Epithelial cell of prostate (primary cell): ENCODE data around the gene SNAP47.

Experiments used
- DNase-seq: peaks from one replicate; pipeline ENCODE4 v3.0.0-alpha.2; 2011; ENCODE audit warnings: low read depth, low spot score
- H3K27ac ChIP-seq: fragments of 450-650 bp; 2 replicates; pipeline ENCODE4 v1.5.1; 2017; ENCODE audit warnings: mild to moderate bottlenecking

The SNAP47 gene

DNA sequence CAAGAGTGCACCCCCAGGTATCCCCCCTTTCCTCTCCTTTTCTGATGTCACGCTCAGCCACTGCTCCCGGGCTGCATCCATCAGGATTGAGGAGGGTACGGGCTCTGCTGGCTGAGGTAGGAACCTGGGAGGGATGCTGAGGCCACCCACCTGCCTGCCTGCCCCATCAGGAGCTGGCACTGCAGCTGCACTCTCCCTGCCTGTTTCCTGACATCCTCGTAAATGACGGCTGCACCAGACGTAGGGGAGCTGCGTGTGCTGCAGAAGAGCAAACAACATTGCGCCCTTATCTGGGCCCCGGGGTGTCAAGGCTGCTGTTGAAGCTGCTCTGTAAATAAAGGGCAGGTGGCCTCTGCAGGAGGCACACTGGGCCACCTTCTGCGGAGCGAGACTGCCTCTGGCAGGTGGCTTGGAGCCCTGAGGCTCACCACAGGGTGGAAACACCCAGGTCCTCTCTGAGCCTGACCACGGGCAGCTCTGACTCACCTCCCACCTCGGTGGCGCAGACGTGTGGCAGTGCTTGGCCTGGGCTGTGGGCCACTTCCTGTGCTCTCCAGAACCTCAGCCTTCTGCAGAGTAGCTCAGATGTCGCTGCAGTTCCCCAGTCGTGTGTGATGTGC lies 30.9 kb downstream of the SNAP47 start:
- no peak for DNase-seq
- H3K27ac ChIP-seq = no peak overlapping the region

DNA sequence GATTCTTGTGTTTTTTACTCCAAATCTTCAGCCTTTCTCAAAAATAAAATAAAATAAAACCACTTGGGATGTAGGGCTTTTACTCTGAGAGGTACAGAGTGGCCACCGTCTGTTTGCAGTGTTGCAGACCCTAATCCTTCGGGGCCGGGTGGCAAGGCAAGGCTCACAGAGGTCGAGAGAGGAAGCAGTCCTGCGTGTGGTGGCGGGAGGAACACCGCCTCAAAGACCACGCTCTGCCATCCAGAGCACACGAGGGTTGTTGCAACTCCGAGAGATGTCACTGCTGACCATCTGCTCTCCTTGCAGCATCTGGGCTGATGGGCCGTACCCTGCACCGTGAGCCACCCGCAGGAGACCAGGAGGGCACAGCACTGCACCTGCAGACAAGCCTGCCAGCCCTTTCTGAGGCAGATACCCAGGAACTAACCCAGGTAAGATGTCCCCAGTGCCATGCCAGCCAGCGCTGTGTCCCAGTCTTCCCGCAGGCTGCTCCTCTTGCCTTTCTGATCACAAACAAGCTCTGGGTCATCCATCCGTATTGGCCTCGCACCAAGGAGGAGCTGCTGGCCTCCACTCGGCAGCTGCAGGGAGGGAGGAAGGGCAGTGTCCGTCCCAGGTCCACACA lies 31.5 kb downstream of the SNAP47 start:
- no peak for DNase-seq
- H3K27ac ChIP-seq = no peak overlapping the region

DNA sequence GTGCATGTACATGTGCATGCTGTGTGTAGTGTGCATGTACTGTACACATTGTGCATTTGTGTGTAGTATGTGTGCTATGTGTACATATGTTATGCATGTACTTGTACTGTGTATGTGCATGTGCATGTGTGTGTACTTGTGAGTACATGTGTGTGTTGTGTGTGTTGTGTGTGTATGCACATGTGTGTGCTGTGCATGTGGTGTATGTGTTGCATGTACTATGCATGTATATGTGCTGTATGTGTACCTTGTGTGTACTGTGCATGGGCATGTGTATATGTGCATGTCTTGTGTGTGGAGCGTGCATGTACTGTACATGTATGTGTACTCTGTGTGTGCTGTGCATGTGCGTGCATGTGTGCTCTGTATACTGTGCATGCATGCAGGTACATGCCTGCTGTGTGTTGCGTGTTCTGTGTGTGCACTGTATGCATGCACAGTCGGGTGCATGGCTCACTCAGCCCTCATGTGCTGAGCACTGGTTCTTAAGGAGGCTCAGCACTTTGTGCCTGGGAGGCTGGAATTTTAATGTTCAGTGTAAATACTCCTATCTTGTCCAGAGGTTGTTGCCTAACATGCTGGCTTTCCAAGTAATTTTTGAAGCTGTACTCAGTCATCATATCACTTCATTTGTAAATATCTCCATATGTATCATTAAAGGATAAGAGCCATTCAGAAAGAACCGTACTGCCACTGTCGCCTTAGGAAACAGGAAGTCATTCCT lies 32.3 kb downstream of the SNAP47 start:
- no peak for DNase-seq
- H3K27ac ChIP-seq = no peak overlapping the region

DNA sequence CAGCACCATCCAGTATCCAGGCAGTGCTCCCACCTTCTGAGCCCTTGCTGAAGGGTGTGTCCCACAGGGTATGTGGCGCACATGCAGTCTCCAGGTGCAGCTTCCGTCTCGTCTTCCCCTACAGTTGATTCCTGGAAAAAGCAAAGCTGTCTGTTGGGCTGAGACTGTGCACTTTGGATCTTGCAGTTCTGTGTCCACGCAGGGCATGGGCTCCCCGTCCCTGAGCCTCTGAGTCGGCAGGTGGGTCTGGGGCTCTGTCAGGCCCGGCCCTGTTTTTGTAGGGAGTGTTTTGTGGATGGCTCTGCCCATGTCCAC lies 32.8 kb downstream of the SNAP47 start:
- no peak overlapping the region for H3K27ac ChIP-seq
- no peak for DNase-seq

DNA sequence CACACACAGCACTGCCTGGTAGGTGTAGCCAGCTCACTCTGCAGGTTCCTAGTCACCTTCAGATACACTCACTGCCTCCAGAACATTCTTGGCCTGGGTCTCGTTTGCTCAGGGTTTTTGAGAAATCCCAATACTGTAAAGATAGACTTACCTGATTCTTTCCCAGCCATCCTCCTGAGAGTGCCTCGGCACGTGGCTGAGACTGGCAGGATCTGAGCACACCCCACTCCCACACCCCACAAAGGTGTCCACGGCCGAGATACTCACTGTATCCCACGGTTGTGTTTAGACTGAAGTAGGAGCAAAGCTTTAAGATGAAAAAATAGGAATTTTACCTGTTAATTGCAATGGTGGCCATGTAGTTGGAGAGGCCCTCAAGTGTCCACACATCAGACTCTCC lies 33.4 kb downstream of the SNAP47 start:
- H3K27ac ChIP-seq = no peak overlapping the region
- no peak for DNase-seq

DNA sequence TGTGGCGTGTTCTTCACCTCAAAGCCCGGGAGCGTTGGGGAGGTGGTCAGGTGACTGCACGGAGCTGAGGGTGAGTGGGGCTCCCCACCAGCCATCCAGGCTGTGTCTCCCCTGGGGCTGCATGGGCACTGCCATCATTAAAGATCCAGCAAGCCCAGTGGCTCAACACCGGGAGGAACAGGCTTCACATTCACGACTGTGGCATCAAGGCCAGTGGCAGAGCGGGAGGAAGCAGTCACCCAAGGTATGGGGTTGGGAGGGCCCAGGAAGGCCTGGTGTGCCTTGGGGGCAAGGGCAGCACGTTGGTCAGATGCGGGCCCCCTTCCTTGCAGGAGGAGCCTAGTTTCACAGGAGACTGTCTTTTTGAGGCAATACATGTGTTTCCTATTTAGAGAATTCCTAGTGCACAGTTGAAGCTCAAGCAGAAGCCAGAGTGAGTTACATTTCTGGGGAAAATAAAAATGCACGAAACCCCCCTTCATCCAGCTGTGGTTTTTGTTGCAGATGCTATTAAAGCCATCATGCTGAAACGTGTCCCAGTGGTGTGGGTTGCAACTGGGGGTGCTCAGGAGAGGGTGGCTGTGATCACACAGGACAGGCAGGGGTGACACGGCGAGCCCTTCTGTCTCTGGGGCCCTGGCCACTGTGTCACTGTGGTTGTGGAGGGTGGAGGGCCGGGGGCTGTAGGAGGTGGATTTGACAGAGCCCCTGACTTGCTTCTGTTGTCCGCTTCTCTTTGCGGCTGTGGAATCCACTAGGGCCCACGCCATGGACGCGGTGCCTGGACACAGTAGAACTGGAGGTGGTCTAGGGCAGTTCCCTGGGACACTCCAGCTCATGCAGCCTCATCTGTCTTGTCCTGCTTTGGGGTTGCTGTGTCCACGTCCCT lies 34.1 kb downstream of the SNAP47 start:
- no peak for DNase-seq
- H3K27ac ChIP-seq = no peak overlapping the region

DNA sequence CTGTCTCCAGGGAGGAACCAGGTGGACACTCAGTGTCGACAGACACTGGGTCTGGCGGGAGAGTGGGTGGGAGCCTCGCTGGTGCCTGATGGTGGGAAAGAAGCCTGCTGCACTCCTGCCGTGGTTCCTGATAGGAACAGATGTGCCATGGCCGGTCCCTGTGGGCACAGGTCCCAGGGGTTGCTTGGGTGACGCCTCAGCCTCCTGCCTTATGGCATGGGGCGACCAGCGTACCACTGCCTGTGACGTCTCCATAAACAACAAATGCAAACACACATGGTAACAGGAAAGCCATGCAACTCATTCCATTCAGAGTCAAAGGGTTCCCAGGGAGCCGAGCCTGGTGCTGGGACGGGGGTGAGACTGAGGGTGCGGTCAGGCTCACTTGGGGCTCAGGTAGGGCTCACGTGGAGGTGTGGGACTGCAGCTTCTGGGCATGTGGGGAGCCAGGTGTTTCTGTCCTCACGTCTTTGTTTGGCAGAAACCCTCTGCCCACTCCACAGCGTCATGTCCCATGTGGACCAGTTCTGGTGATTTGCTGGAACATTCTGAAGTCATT lies 34.8 kb downstream of the SNAP47 start:
- no peak for DNase-seq
- no peak overlapping the region for H3K27ac ChIP-seq

DNA sequence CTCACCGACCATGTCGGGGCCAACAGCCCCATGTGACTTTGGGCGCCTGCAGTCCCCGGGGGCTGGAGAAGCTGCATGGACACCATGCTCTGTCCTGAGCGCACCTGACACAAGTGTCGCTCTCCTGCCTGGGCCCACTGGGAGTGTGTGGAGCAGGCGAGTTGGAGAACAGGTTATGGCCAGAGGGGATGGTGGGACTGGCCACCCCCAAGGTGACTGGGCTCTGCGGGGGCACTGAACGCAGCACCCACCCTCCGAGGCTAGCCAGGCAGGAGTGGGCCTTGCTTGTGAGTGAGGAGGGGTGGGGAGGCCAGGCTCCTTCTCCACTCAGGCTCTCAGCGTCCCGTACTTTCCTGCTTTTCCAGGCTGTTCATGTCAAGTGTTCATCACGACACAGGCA lies 35.6 kb downstream of the SNAP47 start:
- no peak for DNase-seq
- no peak overlapping the region for H3K27ac ChIP-seq

DNA sequence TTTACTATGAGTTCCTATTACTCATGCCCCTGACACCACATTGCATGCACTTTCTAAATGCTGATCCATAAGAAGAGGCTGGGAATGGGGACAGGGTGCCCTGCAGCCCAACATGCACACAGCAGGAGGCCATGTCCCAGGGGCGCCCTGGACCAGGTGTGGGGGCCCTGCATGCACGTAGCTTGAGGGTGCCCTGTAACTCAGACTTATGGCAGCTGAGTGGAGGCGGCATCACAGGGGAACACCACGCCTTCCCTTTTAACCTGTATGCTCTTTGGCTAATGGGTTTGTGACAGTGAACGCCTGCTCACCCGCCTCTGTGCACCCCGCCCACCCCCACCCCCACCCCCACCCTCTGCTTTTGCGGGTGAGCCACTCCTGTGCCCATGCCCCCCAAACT lies 36.1 kb downstream of the SNAP47 start:
- no peak for DNase-seq
- no peak overlapping the region for H3K27ac ChIP-seq

DNA sequence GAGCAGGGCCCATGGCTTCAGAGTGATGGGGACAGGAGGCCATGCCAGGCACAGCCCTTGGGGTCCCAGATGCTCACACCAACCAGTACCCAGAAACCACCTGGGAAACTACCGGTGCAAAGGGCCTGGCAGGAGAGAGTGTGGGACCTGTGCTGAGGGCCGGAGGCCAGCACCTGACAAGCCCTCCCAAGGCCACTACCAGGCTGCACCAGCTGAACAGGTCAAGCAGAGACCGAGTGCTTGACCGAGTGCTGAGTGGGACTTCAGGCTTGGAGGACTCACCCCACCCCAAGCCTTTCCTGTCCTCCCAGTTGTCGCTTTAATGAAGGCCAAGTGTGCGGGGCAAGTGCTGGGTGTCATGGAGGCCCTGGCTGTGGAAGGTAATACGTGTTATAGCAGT lies 36.5 kb downstream of the SNAP47 start:
- no peak for DNase-seq
- H3K27ac ChIP-seq = no peak overlapping the region

DNA sequence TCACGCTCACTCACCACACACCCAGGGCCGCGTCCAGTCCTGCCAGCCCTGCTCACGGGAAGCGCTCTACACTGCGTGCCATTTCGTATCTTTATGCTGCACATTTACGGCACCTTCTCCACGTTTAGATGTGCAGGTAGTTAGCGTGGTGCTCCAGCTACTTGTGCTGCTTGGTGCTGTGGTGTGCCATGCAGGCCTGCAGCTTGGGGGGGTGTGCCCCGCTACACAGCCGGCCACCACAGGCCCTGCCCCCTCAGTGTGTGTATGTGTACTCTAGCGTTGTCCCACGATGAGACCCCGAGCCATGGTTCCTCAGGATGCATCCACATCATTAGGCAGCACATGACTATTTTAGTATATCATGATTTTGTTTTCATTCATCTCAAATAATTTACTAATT lies 38.3 kb downstream of the SNAP47 start:
- H3K27ac ChIP-seq = no peak overlapping the region
- DNase-seq = no peak

DNA sequence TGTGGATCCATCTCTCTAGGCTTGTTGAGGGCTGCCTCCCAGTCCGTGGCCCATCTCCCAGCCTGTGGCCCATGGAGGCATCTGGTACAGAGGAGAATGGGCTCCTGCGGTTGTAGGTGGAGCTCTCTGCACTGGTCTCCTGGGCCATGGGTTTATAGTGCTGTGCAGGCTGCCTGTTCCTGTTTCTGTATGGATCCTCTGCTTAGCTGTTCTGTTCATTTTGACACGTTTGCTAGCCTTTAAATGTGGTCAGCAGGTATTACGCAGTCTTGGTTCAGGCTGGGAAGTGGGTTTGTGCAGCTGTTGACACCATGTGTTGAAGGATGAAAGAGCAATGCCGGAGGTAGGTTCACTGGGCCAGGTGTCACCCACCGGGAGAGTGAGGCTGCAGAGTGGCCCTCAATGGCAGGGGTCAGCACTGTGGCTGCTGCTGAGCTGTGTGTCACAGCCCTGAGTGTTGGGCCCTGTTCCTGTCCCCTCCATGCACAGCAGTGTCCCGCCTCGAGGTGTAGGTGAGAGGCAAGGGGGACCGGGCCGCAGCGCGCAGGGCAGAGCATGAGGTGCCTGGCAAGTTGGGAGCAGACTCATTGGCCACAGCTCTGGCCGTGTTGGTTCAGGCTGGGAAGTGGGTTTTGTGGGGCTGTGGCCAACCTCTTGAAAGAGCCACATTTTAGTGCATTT lies 39.0 kb downstream of the SNAP47 start:
- H3K27ac ChIP-seq = no peak overlapping the region
- DNase-seq = no peak

DNA sequence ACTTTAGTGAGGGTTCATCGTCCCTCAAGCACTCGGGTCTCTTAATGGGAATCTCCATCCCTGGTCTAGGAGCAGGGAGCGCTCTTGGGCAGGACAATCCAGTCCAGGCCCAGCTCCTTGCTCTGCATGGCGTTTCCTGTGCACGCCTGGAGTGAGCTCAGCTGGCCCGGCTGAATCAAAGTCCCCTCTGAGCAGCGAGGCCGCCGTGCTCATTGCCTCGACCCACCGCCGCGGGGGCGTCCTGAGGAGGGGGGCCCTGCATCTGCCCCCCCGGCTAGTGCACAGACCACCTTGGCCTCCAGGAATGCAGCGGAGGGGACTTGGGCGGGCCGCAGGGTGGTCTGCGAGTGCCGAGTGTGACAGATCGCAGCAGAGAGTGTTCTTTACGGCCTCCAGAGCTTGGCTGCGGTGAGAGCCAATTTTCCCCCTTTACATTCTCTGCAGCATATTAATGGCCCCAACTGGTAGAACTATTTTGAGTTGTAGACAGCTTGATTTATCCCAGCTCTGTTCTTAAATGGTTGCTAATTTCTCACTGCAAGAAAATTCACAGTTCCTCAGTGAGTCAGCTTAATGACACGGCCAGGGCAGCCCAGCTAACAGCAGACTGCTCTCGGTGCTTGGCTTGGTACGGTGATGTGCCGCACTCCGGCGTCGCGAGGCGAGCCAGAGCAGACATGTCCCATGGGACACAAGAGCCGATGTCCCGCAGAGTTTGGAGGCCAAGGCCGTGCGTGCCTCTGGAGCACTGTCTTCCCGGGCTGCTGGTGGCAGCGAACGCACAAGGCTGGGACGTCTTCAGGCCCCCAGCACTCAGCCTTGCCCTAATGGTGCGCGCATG lies 39.8 kb downstream of the SNAP47 start:
- no peak for DNase-seq

DNA sequence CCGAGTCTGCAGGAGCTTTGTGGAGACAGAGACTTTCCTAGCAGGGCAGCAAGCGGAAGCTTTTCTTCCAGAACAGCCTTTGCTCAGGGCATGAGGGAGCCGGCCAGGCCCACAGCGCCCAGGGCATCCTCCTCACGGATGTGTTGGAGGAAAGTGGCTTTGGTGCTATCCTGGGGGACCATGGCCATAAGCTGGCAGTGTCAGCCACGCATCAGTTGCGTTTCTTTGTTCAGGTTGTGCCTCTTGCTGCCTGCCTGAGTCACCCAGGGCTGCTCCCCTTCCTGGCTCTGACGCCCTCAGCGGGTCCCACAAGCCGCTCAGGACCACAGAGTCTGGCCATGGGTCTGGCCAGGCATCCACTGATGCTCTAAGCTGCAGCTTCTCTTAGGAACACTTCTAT lies 40.6 kb downstream of the SNAP47 start:
- DNase-seq = no peak
- no peak overlapping the region for H3K27ac ChIP-seq

More for the DNA sequence above, 39.8 kb downstream of the SNAP47 start:
- no peak overlapping the region for H3K27ac ChIP-seq

DNA sequence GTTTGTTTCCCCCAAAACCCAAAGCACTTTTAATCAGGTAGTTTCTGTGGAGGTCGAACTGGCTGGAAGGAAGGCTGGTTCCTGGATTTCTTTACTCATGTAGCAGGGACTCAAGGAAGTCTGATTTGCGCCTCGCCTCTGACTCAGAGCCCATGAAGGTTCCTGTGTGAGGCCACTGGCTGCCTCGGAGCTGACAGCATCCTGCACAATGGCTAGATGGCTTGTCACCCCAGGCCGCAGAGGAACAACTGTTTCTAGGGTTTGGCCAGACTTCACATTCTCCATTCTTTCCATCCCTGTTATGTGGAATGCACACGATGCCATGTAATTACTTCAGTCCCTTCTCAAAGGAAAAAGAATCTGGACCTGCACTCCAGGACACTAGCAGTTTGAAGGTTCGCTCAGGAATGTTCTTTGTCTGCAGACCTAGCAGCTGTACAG lies 41.1 kb downstream of the SNAP47 start:
- DNase-seq = no peak

DNA sequence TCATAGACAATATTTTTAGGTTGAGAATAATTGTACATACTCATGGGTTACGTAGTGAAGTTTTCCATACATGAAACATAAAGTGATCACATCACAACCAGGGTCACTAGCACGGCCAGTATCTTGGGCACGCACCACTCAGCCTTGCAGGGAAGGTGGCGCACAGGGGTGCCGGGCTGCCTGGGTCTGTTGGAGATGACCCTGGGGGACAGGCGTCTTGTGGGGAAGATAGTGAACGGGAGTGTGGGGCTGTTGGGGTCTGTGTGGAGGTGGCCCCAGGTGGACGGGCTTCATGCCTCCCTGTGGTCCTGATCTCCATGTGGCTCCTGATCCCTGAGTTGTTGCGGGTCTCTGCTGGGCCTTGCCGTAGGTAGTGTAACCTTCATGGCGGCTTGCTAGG lies 41.9 kb downstream of the SNAP47 start:
- no peak for DNase-seq
- H3K27ac ChIP-seq = no peak overlapping the region

More for the DNA sequence above, 41.1 kb downstream of the SNAP47 start:
- H3K27ac ChIP-seq = no peak overlapping the region

DNA sequence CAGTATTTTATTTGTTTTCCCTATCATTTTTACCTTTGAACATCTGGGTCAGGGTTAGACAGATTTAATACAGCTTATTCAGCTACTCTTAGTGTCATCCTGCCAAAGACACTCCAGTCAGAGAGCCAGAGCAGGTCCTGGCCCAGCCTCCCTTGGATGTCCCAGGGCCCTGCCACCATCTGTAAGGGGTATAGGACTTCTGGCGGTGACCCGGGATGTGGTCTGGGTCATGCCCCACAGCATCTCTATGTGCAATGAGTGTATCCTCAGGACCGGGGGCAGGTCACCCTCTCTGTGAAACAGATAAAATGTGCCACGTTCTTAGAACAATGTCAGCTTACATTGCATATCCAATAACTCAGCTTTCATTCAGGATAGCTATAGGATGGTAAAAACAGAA lies 42.4 kb downstream of the SNAP47 start:
- no peak overlapping the region for H3K27ac ChIP-seq

DNA sequence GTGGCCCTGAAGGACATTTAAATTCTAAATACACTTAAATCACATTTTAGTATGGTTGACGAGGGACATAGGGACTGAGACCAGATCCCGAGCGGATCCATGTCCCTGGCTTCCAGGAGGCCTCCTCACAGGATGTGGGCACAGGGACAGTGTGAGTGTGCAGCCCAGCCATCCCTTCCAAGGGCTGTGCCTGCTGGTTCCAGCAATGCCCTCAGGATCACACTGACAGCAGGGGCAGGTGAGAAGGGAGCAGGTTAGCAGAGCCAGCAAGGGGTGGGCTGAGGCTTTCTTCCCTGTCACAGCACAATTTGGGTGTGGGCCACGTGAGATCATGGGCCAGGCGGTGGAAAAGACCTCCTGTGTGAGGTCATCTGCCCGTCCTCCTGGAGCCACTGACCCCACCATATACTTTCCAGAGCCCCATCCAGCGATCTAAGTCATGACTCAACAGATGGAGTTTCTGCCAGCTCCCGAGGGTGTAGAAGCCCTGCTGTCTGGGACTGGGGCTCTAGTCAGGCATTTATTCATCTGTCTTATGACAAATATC lies 43.2 kb downstream of the SNAP47 start:
- no peak overlapping the region for H3K27ac ChIP-seq
- no peak for DNase-seq

More for the DNA sequence above, 42.4 kb downstream of the SNAP47 start:
- DNase-seq = no peak

DNA sequence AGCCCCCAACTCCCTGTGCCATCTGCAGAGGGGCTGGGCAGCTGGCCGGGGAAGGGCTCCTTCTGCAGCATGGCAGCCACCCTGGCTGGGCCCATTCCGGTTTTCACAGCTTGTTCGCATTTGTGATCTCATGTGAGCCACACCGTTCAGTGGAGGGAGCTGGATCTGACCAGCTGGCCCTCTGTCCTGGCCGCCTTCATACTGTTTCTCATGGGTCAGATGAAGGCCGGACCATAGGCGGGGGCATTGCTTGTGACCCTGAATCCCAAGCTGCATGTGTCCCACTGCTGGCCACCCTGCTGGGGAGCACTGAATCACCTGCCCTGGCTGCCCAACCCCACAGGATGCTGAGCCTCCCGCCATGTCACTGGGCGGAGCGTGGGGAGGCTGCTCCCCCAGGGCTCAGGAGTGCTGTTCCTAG lies 43.8 kb downstream of the SNAP47 start:
- no peak overlapping the region for H3K27ac ChIP-seq
- no peak for DNase-seq
